Pancreas (tissue), 10 donors: ENCODE results near the gene OPN1LW. TPM values are rescaled to one million over a fixed set of nuclear protein-coding genes. Genes with fewer than 3 reads are reported as not detected.
"Not testable (repeated sequence)": the region's sequence is repeated elsewhere in the genome, so short reads cannot be mapped to it uniquely, and the experiment has no call there.

ENCODE experiments used
- ATAC-seq, 4 donors: fragments of 200-7000 bp; cut with Tn5 transposase; one replicate each; pipeline versions ENCODE4 v1.8.0 to v1.9.1; 2020; ENCODE audit warnings: mild to moderate bottlenecking in 4 of 4, moderate library complexity in 4 of 4
- DNase-seq, 6 donors: peaks; one replicate each; pipeline ENCODE4 v3.0.0-alpha.2; 2020
- FAIRE-seq: peaks from 2 replicates; lab custom pipeline; 2012; peaks lifted over from hg19 to GRCh38; lab: Jason Lieb, UNC
- H3K27ac ChIP-seq, 4 donors: fragments of 200-600 bp; sonication (generic); 1 replicate in 3 of 4; 2 replicates in 1 of 4; pipeline versions ENCODE4 v1.5.0 to v1.8.0; 2020
- H3K27me3 ChIP-seq, 4 donors: fragments of 200-600 bp; one replicate each; pipeline ENCODE4 v1.8.0; 2021
- H3K36me3 ChIP-seq, 3 donors: fragments of 200-600 bp; sonication (generic) in 1 of 3; one replicate each; pipeline versions ENCODE4 v1.5.0 to v1.8.0; 2020 to 2021
- H3K4me1 ChIP-seq, 3 donors: fragments of 200-600 bp; one replicate each; pipeline ENCODE4 v1.8.0; 2021
- H3K4me3 ChIP-seq, 4 donors: fragments of 200-600 bp; sonication (generic) in 2 of 4; one replicate each; pipeline versions ENCODE4 v1.5.0 to v1.8.0; 2020 to 2021
- H3K9me3 ChIP-seq, 4 donors: fragments of 200-600 bp; one replicate each; pipeline ENCODE4 v1.8.0; 2021
- WGBS, 2 donors: extraction: QIAGEN DNeasy Blood & Tissue Kit; methylation state at CpG; one replicate each; pipeline ENCODE4 v1.1.7; 2013; 5-methylcytosine and 5-hydroxymethylcytosine counted together
- intact Hi-C, 3 donors: fragments of 100-400 bp; cut with DNase I; formaldehyde crosslinking; loops; one replicate each; pipeline versions ENCODE4 v1.11.1 to v1.14.2; 2022
- polyA plus RNA-seq, 2 donors: library from polyadenylated mRNA; stranded (reverse); fragments of 200-250 nt; gene quantifications; one replicate each; pipeline ENCODE4 v1.2.3, GENCODE V29; 2013
- total RNA-seq, 6 donors: library from RNA; stranded (reverse); fragmentation: NEBNext Ultra II Directional in 4 of 6; extraction: Animal tissue kit (Norgen Biotek cat#: 25700) in 4 of 6; gene quantifications; one replicate each; pipeline versions ENCODE4 v1.2.1 to v1.2.4, GENCODE V29; 2021 to 2023
- TF ChIP-seq, protein P1 (sequence below), 4 donors: fragments of 200-600 bp; sonication (generic) in 3 of 4; IDR thresholded peaks; one replicate each; pipeline versions ENCODE4 v1.5.0 to v1.8.0; 2021; ENCODE audit warnings: antibody characterized with exemption in 4 of 4
- donor health status: healthy with polysubstance abuse.
- donor health status: DM: no; HTN: no; CAD: no; lungs with moderate emphysema.
- donor health status: DM: no; HTN: no; CAD: no.
- donor health status: control.
- donor health status: control.
- donor health status: Bipolar disorder and iron deficiency.
- donor health status: DM: yes; HTN: yes; CAD: no.
- donor health status: DM: no; HTN: no; CAD: no.
- donor health status: DM: no; HTN: no; CAD: no.
- donor health status: DM: yes; HTN: yes; CAD: no.

The OPN1LW gene
- not detected for total RNA-seq
- not detected for polyA plus RNA-seq

DNA sequence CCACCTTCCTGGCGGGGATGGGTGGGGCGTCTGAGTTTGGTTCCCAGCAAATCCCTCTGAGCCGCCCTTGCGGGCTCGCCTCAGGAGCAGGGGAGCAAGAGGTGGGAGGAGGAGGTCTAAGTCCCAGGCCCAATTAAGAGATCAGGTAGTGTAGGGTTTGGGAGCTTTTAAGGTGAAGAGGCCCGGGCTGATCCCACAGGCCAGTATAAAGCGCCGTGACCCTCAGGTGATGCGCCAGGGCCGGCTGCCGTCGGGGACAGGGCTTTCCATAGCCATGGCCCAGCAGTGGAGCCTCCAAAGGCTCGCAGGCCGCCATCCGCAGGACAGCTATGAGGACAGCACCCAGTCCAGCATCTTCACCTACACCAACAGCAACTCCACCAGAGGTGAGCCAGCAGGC, at the start of gene OPN1LW:
OPN1LW (plus strand) TSS at position 234 of the 400 bp plus-strand sequence; CDS start at position 275, 41 bp downstream.
- H3K36me3 ChIP-seq, H3K27ac ChIP-seq, ATAC-seq, H3K9me3 ChIP-seq, H3K4me3 ChIP-seq, H3K4me1 ChIP-seq, intact Hi-C loops, H3K27me3 ChIP-seq, FAIRE-seq: not testable (repeated sequence)
- 88 to 92% methylated on average over 12 to 13 of the region's 15 CpGs for WGBS, 2 donors
- peak in 1 of 6 donors; percentile 46 for DNase-seq

DNA sequence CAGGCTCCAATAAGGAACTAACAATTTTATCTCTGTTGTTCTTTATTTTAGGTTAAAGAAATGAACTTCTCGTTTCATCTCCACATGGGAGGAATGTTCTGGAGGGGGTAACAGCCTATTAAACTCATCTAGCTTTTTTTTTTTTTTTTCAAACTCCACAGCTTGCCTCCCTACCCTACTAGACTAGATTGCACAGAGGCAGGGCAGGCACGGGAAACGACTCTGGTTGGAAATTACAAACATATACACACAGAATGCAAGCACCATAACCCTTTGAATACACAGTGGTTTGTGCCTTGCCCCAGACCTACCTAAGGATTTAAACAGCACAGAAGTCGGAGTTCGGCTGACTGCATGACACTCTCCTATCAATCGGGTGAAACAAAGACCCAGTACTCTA, 49.2 kb upstream of the OPN1LW start:
- no peak overlapping the region for H3K4me3 ChIP-seq
- WGBS, 2 donors, result 31 to 52% methylated on average over 6 of the region's 6 CpGs
- no peak for FAIRE-seq

DNA sequence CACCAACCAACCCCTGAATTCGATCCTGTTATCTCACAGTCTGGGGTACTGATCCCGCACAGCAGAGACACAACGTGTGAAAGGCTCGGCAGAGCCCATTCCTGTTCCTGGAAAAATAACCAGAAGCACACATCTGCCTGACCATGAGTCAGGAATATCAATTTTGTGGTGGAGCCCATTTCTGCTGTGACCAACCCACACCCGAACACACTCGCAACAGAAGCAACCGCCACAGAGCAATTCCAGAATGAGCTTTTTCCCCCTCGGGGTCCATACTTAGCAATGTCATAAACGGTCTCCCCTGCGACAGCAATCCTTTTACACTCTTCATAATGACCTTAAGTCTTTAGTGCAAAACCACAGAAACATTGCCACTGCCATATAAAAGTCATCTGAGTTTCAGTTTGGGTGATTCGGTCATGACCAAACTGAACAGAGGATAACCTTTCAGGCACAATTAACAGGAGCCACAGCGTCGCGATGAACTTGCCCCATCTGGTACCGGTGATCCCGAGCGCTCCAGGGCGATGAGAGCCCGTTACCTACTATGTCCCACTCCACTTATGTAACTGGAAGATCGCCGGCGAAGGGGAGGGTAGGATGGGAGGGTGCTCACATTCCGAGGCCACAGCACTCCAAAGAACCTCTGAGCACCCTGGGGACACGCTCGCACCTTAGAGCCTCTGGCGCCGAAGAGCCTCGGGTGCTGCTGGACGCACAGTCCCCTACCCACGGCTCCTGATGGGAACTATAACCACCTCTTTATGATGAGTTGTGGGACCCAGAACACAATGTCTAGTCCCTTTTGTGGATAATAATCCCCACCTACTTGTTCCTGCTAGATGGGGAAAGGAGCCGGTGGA, 47.7 kb upstream of the OPN1LW start:
- no peak for FAIRE-seq

More for the DNA sequence above, 49.2 kb upstream of the OPN1LW start:
- Histone ChIP-seq H3K27ac (no peak overlapping the region), H3K4me1 (peaks cover 0 to 19% (median 0%) of the 10 kb centered on the region in 3 donors), H3K27me3 (no peaks in the 10 kb centered on the region), H3K9me3 (no peaks in the 10 kb centered on the region), H3K36me3 (no peaks in the 10 kb centered on the region)
- intact Hi-C loops, result no loop called here
- DNase-seq (no peak), ATAC-seq (no peak)
- TF ChIP-seq, protein P1, sequence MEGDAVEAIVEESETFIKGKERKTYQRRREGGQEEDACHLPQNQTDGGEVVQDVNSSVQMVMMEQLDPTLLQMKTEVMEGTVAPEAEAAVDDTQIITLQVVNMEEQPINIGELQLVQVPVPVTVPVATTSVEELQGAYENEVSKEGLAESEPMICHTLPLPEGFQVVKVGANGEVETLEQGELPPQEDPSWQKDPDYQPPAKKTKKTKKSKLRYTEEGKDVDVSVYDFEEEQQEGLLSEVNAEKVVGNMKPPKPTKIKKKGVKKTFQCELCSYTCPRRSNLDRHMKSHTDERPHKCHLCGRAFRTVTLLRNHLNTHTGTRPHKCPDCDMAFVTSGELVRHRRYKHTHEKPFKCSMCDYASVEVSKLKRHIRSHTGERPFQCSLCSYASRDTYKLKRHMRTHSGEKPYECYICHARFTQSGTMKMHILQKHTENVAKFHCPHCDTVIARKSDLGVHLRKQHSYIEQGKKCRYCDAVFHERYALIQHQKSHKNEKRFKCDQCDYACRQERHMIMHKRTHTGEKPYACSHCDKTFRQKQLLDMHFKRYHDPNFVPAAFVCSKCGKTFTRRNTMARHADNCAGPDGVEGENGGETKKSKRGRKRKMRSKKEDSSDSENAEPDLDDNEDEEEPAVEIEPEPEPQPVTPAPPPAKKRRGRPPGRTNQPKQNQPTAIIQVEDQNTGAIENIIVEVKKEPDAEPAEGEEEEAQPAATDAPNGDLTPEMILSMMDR (IDR thresholded peaks at IDR 0.05), result no peak

DNA sequence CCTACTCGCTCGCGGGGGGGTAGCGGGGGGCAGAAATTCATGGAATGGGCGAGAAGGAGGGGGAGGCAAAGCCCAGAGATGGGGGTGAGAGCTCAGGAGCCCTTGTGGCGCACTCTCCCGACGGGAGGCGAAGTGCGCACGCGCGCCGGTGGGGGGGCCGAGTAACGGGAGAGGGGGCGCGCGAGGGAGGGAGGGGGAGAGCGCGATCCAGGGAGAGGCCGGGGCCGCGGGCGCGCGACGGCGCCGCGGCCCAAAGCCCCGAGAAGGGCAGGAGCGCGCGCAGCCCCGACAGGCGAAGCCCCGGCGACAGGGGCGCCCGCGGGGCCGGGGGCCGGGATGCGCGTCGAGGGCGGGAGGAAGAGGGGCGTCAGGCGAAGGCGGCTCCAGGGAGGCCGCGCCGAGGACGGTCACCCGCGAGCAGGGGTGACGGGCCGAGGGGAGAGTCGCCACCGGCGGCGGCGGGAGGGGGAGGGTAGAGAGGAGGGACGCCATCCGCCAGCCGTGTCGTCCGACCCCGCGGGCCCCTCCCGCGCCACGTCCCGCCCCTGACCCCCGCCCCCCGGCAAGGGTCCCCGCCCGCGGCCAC, 46.9 kb upstream of the OPN1LW start:
- 1 to 36% methylated on average over 40 to 67 of the region's 80 CpGs for WGBS, 2 donors
- no peaks in the 10 kb centered on the region for H3K36me3 ChIP-seq
- peaks cover 0 to 13% (median 0%) of the 10 kb centered on the region in 3 donors for H3K4me1 ChIP-seq
- TF ChIP-seq, protein P1 (IDR thresholded peaks at IDR 0.05), result no peak
- peak overlapping the region; percentile 55 to 93 (median 86) for H3K27ac ChIP-seq
- FAIRE-seq (no peak), DNase-seq (peak; percentile 56 to 83 (median 68)), ATAC-seq (peak; percentile 49 to 62 (median 58))
- intact Hi-C loops, result no loop called here
- peaks cover 0 to 5% (median 0%) of the 10 kb centered on the region in 4 donors for H3K27me3 ChIP-seq
- H3K4me3 ChIP-seq, result peak overlapping the region; percentile 41 to 63 (median 56)
- no peaks in the 10 kb centered on the region for H3K9me3 ChIP-seq

More for the DNA sequence above, 47.7 kb upstream of the OPN1LW start:
- H3K36me3 ChIP-seq, result no peaks in the 10 kb centered on the region
- 4 to 42% methylated on average over 31 of the region's 31 CpGs for WGBS, 2 donors
- H3K4me1 ChIP-seq, result peaks cover 0 to 16% (median 0%) of the 10 kb centered on the region in 3 donors
- peak overlapping the region in 2 of 4 donors; percentile 92 to 93 for H3K27ac ChIP-seq
- intact Hi-C loops, result no loop called here
- TF ChIP-seq, protein P1 (IDR thresholded peaks at IDR 0.05), result no peak
- H3K9me3 ChIP-seq, result no peaks in the 10 kb centered on the region
- peak overlapping the region; percentile 26 to 63 (median 51) for H3K4me3 ChIP-seq
- DNase-seq (peak in 3 of 6 donors; percentile 10 to 53 (median 25)), ATAC-seq (peak in 2 of 4 donors; percentile 4 to 13)
- no peaks in the 10 kb centered on the region for H3K27me3 ChIP-seq
